H1 (cell line): ENCODE measurements around the gene NUDC. TPM values are rescaled to one million over a fixed set of nuclear protein-coding genes. Genes with fewer than 3 reads are reported as not detected.

Experiments used
- ATF2 ChIP-seq: IDR thresholded peaks from 2 replicates; pipeline ENCODE4 v1.6.1; 2012; ENCODE audit warnings: low read length, inconsistent platforms
- CHD7 ChIP-seq: fragments of 300-600 bp; sonication (generic); IDR thresholded peaks from 2 replicates; pipeline ENCODE4 v1.7.1; 2012; ENCODE audit warnings: low read length, moderate library complexity, mild to moderate bottlenecking, inconsistent platforms; ENCODE audit not compliant: insufficient replicate concordance
- GABPA ChIP-seq: IDR thresholded peaks from 2 replicates; pipeline ENCODE4 v1.6.1; 2011; ENCODE audit warnings: mild to moderate bottlenecking, low read length, moderate library complexity, borderline replicate concordance; ENCODE audit not compliant: insufficient read depth
- HDAC2 ChIP-seq, 2 experiments: fragments of 300-600 bp in 1 of 2; sonication (generic) in 1 of 2; IDR thresholded peaks; 2 replicates each; pipeline ENCODE4 v1.6.1; 2011 to 2012; ENCODE audit warnings: low read depth in 2 of 2, low read length in 2 of 2, mild to moderate bottlenecking in 2 of 2, moderate library complexity in 2 of 2, borderline replicate concordance in 1 of 2, inconsistent platforms in 1 of 2
- JUN ChIP-seq: IDR thresholded peaks from 2 replicates; pipeline ENCODE4 v1.6.1; 2011; ENCODE audit warnings: low read depth, mild to moderate bottlenecking, improper control_type of control experiment, low read length
- NANOG ChIP-seq: IDR thresholded peaks from 2 replicates; pipeline ENCODE4 v1.6.1; 2011; ENCODE audit warnings: low read length, low read depth, mild to moderate bottlenecking, inconsistent platforms; ENCODE audit not compliant: insufficient read depth, poor library complexity, severe bottlenecking
- RBBP5 ChIP-seq: IDR thresholded peaks from 2 replicates; pipeline ENCODE4 v1.7.1; 2012; ENCODE audit warnings: low read depth, mild to moderate bottlenecking, inconsistent platforms, low read length, moderate library complexity, borderline replicate concordance
- SIRT6 ChIP-seq: IDR thresholded peaks from one replicate; pipeline ENCODE4 v1.7.1; 2012; ENCODE audit warnings: low read length, inconsistent platforms
- polyA plus RNA-seq, 7 experiments: library from polyadenylated mRNA; depleted of rRNA in 3 of 7; stranded (reverse) in 5 of 7; unstranded in 2 of 7; fragments of >200 nt in 5 of 7; fragments of 200-250 nt in 2 of 7; gene quantifications; 1 replicate in 5 of 7; 2 replicates in 1 of 7; 4 replicates in 1 of 7; pipeline versions ENCODE4 v1.2.1 to v1.2.3, GENCODE V29; 2011 to 2013; ENCODE audit warnings: missing spikeins in 2 of 7, mixed read lengths in 2 of 7
- total RNA-seq: library from RNA; stranded (reverse); fragmentation: NEBNext Ultra II Directional; extraction: Animal tissue kit (Norgen Biotek cat#: 25700); gene quantifications from 2 replicates; pipeline ENCODE4 v1.2.1, GENCODE V29; 2021

Gene NUDC
- total and polyA plus RNA-seq, 2 of the 8 experiments (the other 6 are each of a cell fraction or from before 2014, with no cell fraction given) = 43.2 to 131 TPM

GRCh38 chr1:26900815-26901511, 20.6 kb upstream of the NUDC start (continued):
- TF ChIP-seq CHD7 (no peak), NANOG (no peak), GABPA (no peak), SIRT6 (no peak), HDAC2 (IDR thresholded peaks at IDR 0.05; ENCODE audit: borderline replicate concordance in 1 of 2, low read depth in 2 of 2, low read length in 2 of 2) (no peak), RBBP5 (no peak), ATF2 (no peak), JUN (no peak)
